Measurements from ENCODE around the gene CREB5.
"Not testable (repeated sequence)": the region's sequence is repeated elsewhere in the genome, so short reads cannot be mapped to it uniquely, and the experiment has no call there.

CREB5 gene

GRCh38 chr7:28550580-28551186 lies 138.4 kb downstream of the CREB5 start:
- DNase-seq (ENCODE audit: low spot score), result no peak

- no peak for DNase-seq (ENCODE audit: low spot score)
Measured at GRCh38 chr7:28551331-28551730, 139.0 kb downstream of the CREB5 start.

GRCh38 chr7:28551766-28552165 lies 139.4 kb downstream of the CREB5 start:
- DNase-seq (ENCODE audit: low spot score), result not testable (repeated sequence)

- DNase-seq (ENCODE audit: low spot score), result no peak
Measured at GRCh38 chr7:28554802-28555471, 142.6 kb downstream of the CREB5 start.

GRCh38 chr7:28556025-28556424 lies 143.7 kb downstream of the CREB5 start:
- no peak for DNase-seq (ENCODE audit: low spot score)

GRCh38 chr7:28556671-28557070 lies 144.4 kb downstream of the CREB5 start:
- DNase-seq (ENCODE audit: low spot score), result no peak

GRCh38 chr7:28558236-28558635 lies 145.9 kb downstream of the CREB5 start:
- no peak for DNase-seq (ENCODE audit: low spot score)

- DNase-seq (ENCODE audit: low spot score), result no peak
Measured at GRCh38 chr7:28560767-28561166, 148.4 kb downstream of the CREB5 start.

GRCh38 chr7:28564033-28564432 lies 151.7 kb downstream of the CREB5 start:
- DNase-seq (ENCODE audit: low spot score), result no peak

GRCh38 chr7:28564755-28565374 lies 152.5 kb downstream of the CREB5 start:
- DNase-seq (ENCODE audit: low spot score), result no peak

- DNase-seq (ENCODE audit: low spot score), result no peak
Measured at GRCh38 chr7:28565980-28566379, 153.7 kb downstream of the CREB5 start.

- DNase-seq (ENCODE audit: low spot score), result no peak
Measured at GRCh38 chr7:28570113-28570969, 158.0 kb downstream of the CREB5 start.

GRCh38 chr7:28570970-28571288 lies 158.6 kb downstream of the CREB5 start:
- no peak for DNase-seq (ENCODE audit: low spot score)

GRCh38 chr7:28571405-28571804 lies 159.1 kb downstream of the CREB5 start:
- DNase-seq (ENCODE audit: low spot score), result no peak

GRCh38 chr7:28572321-28573058 lies 160.2 kb downstream of the CREB5 start:
- no peak for DNase-seq (ENCODE audit: low spot score)

GRCh38 chr7:28573059-28573553 lies 160.8 kb downstream of the CREB5 start:
- DNase-seq (ENCODE audit: low spot score), result no peak

- no peak for DNase-seq (ENCODE audit: low spot score)
Measured at GRCh38 chr7:28573651-28574301, 161.5 kb downstream of the CREB5 start.

- no peak for DNase-seq (ENCODE audit: low spot score)
Measured at GRCh38 chr7:28575241-28575643, 162.9 kb downstream of the CREB5 start.

GRCh38 chr7:28576656-28577055 lies 164.3 kb downstream of the CREB5 start:
- no peak for DNase-seq (ENCODE audit: low spot score)

GRCh38 chr7:28579571-28579970 lies 167.3 kb downstream of the CREB5 start:
- no peak for DNase-seq (ENCODE audit: low spot score)

- no peak for DNase-seq (ENCODE audit: low spot score)
Measured at GRCh38 chr7:28580665-28581064, 168.3 kb downstream of the CREB5 start.

All from HuH-7 (cell line).